Esophagus muscularis mucosa (tissue), 4 donors: Measurements from ENCODE around the gene NT5M.

Experiments used
- EP300 ChIP-seq: sonication (generic); formaldehyde crosslinking; IDR thresholded peaks from one replicate; pipeline ENCODE4 v1.6.1; 2017; ENCODE audit warnings: antibody characterized with exemption
- POLR2A ChIP-seq: fragments of 450-650 bp; IDR thresholded peaks from one replicate; pipeline ENCODE4 v1.6.1; 2017; ENCODE audit warnings: antibody characterized with exemption, moderate library complexity, mild to moderate bottlenecking, low read depth
- POLR2AphosphoS5 ChIP-seq, 2 donors: sonication (generic); formaldehyde crosslinking; IDR thresholded peaks; one replicate each; pipeline ENCODE4 v1.6.1; 2017; ENCODE audit warnings: antibody characterized with exemption in 2 of 2
- TF ChIP-seq, protein P1 (sequence below), 3 experiments: fragments of 200-600 bp in 2 of 3; fragments of 450-650 bp in 1 of 3; sonication (generic) in 2 of 3; IDR thresholded peaks; one replicate each; pipeline ENCODE4 v1.5.1; 2017 to 2019; ENCODE audit warnings: antibody characterized with exemption in 3 of 3, mild to moderate bottlenecking in 2 of 3, moderate library complexity in 1 of 3

DNA sequence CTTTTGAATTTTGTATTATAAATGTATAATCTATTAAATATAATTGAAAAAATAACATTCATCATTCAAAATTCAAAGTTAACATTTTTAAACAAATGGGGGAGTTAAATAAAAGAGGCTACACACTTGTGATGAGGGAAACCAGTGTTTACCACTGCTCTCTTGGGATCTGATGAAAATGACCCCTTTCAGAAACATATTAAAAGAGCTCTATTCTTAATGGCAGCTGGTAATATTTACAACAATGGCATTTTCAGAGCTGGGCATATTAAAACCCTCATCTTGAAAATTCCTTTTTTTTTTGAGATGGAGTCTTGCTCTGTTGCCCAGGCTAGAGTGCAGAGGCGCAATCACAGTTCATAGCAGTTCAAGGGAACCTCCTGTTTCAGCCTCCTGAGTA is 46.9 kb upstream of the NT5M start:
- TF ChIP-seq POLR2AphosphoS5 (IDR thresholded peaks at IDR 0.05) (no peak), POLR2A (no peak), EP300 (no peak)
- TF ChIP-seq, protein P1, sequence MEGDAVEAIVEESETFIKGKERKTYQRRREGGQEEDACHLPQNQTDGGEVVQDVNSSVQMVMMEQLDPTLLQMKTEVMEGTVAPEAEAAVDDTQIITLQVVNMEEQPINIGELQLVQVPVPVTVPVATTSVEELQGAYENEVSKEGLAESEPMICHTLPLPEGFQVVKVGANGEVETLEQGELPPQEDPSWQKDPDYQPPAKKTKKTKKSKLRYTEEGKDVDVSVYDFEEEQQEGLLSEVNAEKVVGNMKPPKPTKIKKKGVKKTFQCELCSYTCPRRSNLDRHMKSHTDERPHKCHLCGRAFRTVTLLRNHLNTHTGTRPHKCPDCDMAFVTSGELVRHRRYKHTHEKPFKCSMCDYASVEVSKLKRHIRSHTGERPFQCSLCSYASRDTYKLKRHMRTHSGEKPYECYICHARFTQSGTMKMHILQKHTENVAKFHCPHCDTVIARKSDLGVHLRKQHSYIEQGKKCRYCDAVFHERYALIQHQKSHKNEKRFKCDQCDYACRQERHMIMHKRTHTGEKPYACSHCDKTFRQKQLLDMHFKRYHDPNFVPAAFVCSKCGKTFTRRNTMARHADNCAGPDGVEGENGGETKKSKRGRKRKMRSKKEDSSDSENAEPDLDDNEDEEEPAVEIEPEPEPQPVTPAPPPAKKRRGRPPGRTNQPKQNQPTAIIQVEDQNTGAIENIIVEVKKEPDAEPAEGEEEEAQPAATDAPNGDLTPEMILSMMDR (IDR thresholded peaks at IDR 0.05) = no peak
